Colonic mucosa (tissue), 4 donors: ENCODE measurements around the gene PRKN. TPM values are rescaled to one million over a fixed set of nuclear protein-coding genes. Genes with fewer than 3 reads are reported as not detected.

ENCODE experiments used
- DNase-seq: peaks from one replicate; pipeline ENCODE4 v3.0.0-alpha.2; 2020
- H3K27ac ChIP-seq: fragments of 200-600 bp; one replicate; pipeline ENCODE4 v1.8.0; 2021
- H3K27me3 ChIP-seq: fragments of 200-600 bp; one replicate; pipeline ENCODE4 v1.8.0; 2021
- H3K36me3 ChIP-seq: fragments of 200-600 bp; one replicate; pipeline ENCODE4 v1.8.0; 2021
- H3K4me1 ChIP-seq: fragments of 200-600 bp; one replicate; pipeline ENCODE4 v1.8.0; 2021; ENCODE audit warnings: mild to moderate bottlenecking
- H3K4me3 ChIP-seq: fragments of 200-600 bp; one replicate; pipeline ENCODE4 v1.8.0; 2021
- H3K9ac ChIP-seq, 2 donors: one replicate each; pipeline ENCODE4 v1.7.0; 2013; ENCODE audit warnings: control low read depth in 2 of 2, low read depth in 2 of 2, low read length in 2 of 2
- H3K9me3 ChIP-seq: fragments of 200-600 bp; one replicate; pipeline ENCODE4 v1.8.0; 2021
- intact Hi-C: fragments of 100-400 bp; cut with DNase I; formaldehyde crosslinking; loops from one replicate; pipeline ENCODE4 v1.14.1; 2022
- total RNA-seq, 2 donors: library from RNA; stranded (reverse); fragmentation: NEBNext Ultra II Directional in 1 of 2; extraction: Animal tissue kit (Norgen Biotek cat#: 25700) in 1 of 2; gene quantifications; one replicate each; pipeline ENCODE4 v1.2.1, GENCODE V29; 2021
- TF ChIP-seq, protein P1 (sequence below): fragments of 200-600 bp; IDR thresholded peaks from one replicate; pipeline ENCODE4 v1.8.0; 2022; ENCODE audit warnings: antibody characterized with exemption, mild to moderate bottlenecking
- donor health status: healthy.
- donor health status: DM: no; HTN: no; CAD: no.
- donor health status: DM: no; HTN: no; CAD: no.

PRKN gene
- total RNA-seq, 2 donors from 2014 or later: 3.7 to 8.1 TPM

DNA sequence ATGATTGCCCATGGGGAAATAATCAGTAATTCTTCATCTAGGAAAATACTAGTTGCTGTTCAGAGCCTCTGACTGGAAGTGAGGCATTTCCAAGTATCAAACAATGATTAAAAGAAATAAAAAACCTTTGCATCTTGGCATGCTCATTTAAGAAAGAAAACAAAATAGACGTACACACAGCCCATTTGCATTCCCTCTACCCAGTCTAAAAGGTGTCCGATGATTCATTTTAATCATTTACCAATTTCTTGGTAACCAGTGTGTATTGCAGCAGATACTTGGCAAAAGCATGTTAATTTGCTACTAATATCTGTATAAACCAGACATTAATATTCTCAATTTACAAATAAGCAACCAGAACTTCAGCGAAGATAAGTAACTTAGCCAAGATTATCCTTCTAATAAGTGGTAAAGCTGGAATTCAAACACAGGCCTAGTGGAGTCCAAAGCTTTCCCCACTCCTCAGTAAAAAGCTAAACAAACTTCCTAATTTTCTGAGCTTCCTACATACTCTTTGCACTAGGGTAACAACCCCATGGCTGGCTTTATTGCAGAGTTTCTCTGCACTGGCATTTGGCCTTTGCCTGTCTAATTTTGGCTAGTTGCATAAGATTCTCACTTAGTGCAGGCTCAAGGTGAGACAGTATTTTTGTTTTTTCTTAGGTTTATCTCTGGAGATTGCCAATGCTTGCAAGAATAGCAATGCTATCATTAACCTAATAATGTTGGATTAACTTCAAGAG lies 338.1 kb downstream of the PRKN start:
- Histone ChIP-seq H3K9me3 (no peaks in the 10 kb centered on the region), H3K4me1 (no peaks in the 10 kb centered on the region), H3K4me3 (no peak overlapping the region), H3K36me3 (no peaks in the 10 kb centered on the region), H3K27me3 (no peaks in the 10 kb centered on the region), H3K9ac (no peak overlapping the region), H3K27ac (no peak overlapping the region)
- TF ChIP-seq, protein P1, sequence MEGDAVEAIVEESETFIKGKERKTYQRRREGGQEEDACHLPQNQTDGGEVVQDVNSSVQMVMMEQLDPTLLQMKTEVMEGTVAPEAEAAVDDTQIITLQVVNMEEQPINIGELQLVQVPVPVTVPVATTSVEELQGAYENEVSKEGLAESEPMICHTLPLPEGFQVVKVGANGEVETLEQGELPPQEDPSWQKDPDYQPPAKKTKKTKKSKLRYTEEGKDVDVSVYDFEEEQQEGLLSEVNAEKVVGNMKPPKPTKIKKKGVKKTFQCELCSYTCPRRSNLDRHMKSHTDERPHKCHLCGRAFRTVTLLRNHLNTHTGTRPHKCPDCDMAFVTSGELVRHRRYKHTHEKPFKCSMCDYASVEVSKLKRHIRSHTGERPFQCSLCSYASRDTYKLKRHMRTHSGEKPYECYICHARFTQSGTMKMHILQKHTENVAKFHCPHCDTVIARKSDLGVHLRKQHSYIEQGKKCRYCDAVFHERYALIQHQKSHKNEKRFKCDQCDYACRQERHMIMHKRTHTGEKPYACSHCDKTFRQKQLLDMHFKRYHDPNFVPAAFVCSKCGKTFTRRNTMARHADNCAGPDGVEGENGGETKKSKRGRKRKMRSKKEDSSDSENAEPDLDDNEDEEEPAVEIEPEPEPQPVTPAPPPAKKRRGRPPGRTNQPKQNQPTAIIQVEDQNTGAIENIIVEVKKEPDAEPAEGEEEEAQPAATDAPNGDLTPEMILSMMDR: no peak
- no peak for DNase-seq
- intact Hi-C loops: no loop called here

DNA sequence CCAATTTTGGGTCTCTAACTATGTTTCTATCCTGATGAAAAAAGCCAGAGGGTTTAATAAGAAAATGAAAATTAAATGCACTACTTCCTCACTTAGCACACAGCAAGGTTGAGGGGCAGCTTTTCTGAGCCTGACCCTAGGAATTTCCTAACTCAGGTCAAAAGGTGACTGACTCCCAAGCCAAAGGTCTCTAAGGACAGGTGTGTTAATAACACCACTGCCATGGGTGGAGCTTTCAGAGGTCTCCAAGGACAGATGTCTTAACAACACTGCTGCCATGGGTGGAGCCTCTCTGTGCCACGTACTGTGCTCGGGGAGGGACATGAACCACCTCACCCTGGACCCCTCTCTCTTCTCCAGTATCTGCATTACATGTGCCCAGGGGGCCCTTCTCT lies 339.2 kb downstream of the PRKN start:
- intact Hi-C loops: no loop called here
- H3K36me3 ChIP-seq: no peaks in the 10 kb centered on the region
- H3K4me3 ChIP-seq: no peak overlapping the region
- no peaks in the 10 kb centered on the region for H3K27me3 ChIP-seq
- no peaks in the 10 kb centered on the region for H3K4me1 ChIP-seq
- no peak overlapping the region for H3K27ac ChIP-seq
- TF ChIP-seq, protein P1: no peak
- DNase-seq: no peak
- H3K9ac ChIP-seq: no peak overlapping the region
- no peaks in the 10 kb centered on the region for H3K9me3 ChIP-seq

DNA sequence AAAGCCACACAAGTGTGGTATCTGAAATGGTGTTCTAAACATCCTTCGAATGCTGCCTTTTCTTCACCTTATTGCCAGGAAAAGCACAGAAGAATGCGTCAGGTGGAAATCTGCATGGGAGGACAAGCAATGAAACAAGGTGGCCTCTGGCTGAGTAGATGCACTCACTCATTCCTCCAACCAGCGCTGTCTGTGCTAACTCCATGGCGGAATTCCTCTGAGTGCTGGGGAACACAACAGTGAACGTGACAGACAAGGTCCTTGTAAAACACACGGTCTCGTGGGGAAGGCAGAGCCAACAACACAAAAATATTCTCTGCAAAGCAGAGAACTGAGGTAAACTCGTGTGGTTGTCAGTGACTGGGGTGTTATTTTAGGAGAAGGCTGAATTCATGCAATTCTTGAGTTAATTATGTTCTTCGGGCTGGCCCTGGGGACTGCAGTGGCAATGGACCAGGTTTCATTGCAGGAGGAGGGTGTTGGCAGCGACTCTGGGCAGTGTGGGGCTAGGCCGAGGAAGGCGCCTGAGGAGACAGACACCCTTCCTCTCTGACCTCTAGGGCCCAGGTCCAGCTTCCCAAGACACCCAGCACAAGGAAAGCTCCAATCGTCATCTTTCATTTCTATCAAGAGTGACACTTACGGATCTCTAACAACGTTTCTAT lies 339.7 kb downstream of the PRKN start:
- TF ChIP-seq, protein P1: no peak
- no peak for DNase-seq
- intact Hi-C loops: no loop called here
- Histone ChIP-seq H3K4me1 (no peaks in the 10 kb centered on the region), H3K9ac (no peak overlapping the region), H3K9me3 (no peaks in the 10 kb centered on the region), H3K27me3 (no peaks in the 10 kb centered on the region), H3K27ac (no peak overlapping the region), H3K4me3 (no peak overlapping the region), H3K36me3 (no peaks in the 10 kb centered on the region)

DNA sequence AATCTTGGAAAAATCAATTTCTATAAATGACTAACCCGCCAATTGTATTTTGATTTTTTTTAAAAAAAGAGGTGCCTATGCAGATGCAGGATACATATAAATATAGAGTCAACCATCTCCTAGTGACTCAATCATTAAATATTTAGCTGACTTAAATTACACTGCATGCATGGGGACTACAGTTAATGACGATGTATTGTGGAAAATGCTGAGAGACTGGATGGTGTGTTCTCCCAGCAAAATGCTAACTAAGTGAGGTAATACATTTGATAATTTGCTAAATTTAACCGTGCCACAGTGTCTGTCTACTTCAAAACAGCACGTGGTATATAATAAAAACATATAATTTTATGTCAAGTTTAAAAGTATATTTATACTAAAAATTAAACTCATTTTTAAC lies 341.6 kb downstream of the PRKN start:
- no peak overlapping the region for H3K27ac ChIP-seq
- no peak for DNase-seq
- H3K4me3 ChIP-seq: no peak overlapping the region
- no peaks in the 10 kb centered on the region for H3K4me1 ChIP-seq
- H3K27me3 ChIP-seq: no peaks in the 10 kb centered on the region
- no peak overlapping the region for H3K9ac ChIP-seq
- intact Hi-C loops: no loop called here
- H3K9me3 ChIP-seq: no peaks in the 10 kb centered on the region
- H3K36me3 ChIP-seq: no peaks in the 10 kb centered on the region
- TF ChIP-seq, protein P1: no peak

DNA sequence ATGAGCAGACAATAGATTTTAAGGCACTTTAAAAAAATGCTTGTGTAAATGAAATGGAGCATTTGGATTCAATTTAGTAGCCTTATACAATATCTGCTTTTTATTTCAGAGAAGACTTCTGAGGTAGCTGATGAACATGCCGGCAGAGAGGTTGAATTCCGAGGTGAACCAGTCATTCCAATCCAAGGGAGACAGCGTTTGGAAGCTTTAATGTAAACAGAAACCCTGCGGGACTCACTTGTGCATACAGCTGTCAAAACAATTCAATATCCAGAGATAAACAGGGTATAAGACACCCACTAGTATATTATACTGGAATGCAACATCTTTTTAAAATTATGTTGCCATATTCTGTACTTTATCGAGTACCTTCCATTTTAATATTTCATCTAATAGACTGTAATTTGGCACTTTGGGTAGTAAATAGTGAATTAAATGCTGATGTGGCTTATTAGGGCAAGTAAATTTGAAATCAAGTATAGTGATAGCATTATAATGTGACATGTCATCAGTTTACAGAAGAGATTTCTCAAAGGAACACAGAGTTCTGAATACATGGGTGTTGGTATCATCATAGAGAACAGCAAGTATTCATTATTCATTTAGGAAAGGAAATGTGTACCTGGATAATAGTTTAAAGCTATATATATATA lies 347.7 kb downstream of the PRKN start:
- intact Hi-C loops: no loop called here
- H3K36me3 ChIP-seq: no peaks in the 10 kb centered on the region
- no peak overlapping the region for H3K9ac ChIP-seq
- no peaks in the 10 kb centered on the region for H3K4me1 ChIP-seq
- no peak for DNase-seq
- H3K9me3 ChIP-seq: no peaks in the 10 kb centered on the region
- no peak overlapping the region for H3K4me3 ChIP-seq
- H3K27ac ChIP-seq: no peak overlapping the region
- no peaks in the 10 kb centered on the region for H3K27me3 ChIP-seq
- TF ChIP-seq, protein P1: no peak
